Activated CD4-positive, CD25-positive, alpha-beta regulatory T cell treated with anti-CD3 and anti-CD28 coated beads, Interleukin-2, amount 50 U/mL, for 24 hours (primary cell): ENCODE measurements around the gene USP24.

Source experiments
- ATAC-seq, 2 donors: fragments of 150-1000 bp; cut with Tn5 transposase; one replicate each; pipeline ENCODE4 v1.10.0; 2021; ENCODE audit warnings: mild to moderate bottlenecking in 1 of 2, moderate library complexity in 1 of 2

Gene USP24

GRCh38 chr1:55064071-55064581 lies 151.0 kb downstream of the USP24 start:
- no peak for ATAC-seq

DNA sequence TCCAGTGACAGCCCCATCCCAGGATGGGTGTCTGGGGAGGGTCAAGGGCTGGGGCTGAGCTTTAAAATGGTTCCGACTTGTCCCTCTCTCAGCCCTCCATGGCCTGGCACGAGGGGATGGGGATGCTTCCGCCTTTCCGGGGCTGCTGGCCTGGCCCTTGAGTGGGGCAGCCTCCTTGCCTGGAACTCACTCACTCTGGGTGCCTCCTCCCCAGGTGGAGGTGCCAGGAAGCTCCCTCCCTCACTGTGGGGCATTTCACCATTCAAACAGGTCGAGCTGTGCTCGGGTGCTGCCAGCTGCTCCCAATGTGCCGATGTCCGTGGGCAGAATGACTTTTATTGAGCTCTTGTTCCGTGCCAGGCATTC lies 151.6 kb downstream of the USP24 start:
- no peak for ATAC-seq

- ATAC-seq, result no peak
Observed at GRCh38 chr1:55062801-55063576, 152.2 kb downstream of the USP24 start.

GRCh38 chr1:55061706-55062321 lies 153.3 kb downstream of the USP24 start:
- ATAC-seq, result no peak

DNA sequence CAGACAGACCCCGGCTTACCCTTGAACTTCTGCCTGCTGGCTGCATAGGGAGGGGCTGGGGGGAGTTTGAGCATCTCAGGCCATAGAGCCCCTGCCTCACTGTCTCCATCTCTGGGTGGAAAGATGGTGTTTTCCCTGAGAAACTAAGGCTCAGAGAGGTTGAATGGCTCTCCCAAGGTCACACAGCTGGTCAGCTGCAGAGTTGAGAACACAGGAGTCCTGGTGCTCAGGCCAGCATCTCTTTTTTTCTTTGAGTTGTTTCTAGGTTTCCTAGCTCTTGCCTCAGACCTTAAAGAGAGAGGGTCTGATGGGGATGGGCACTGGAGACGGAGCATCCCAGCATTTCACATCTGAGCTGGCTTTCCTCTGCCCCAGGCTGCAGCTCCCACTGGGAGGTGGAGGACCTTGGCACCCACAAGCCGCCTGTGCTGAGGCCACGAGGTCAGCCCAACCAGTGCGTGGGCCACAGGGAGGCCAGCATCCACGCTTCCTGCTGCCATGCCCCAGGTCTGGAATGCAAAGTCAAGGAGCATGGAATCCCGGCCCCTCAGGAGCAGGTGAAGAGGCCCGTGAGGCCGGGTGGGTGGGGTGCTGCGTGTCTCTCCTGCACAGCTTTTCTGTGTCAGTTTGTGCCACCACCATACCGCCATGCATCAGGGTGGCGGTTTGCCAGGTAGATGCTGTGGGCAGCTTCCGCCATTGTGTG lies 154.0 kb downstream of the USP24 start:
- ATAC-seq, result no peak

- ATAC-seq, result peak; percentile 59 to 66
Observed at GRCh38 chr1:55060133-55060999, 154.8 kb downstream of the USP24 start.

- no peak for ATAC-seq
Observed at GRCh38 chr1:55059302-55060132, 155.6 kb downstream of the USP24 start.

DNA sequence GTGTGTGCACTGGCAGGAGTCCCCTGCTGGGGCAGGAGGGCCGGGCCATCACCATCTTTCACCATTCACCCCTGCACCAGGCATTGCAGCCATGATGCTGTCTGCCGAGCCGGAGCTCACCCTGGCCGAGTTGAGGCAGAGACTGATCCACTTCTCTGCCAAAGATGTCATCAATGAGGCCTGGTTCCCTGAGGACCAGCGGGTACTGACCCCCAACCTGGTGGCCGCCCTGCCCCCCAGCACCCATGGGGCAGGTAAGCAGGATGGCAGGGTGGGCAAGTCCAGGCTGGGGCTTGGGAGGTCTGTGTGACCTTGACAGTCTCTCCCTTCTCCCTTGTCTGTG lies 157.2 kb downstream of the USP24 start:
- ATAC-seq, result no peak

GRCh38 chr1:55057270-55057955 lies 157.8 kb downstream of the USP24 start:
- no peak for ATAC-seq

GRCh38 chr1:55056632-55056992 lies 158.6 kb downstream of the USP24 start:
- ATAC-seq, result no peak

GRCh38 chr1:55055951-55056631 lies 159.1 kb downstream of the USP24 start:
- ATAC-seq, result no peak

DNA sequence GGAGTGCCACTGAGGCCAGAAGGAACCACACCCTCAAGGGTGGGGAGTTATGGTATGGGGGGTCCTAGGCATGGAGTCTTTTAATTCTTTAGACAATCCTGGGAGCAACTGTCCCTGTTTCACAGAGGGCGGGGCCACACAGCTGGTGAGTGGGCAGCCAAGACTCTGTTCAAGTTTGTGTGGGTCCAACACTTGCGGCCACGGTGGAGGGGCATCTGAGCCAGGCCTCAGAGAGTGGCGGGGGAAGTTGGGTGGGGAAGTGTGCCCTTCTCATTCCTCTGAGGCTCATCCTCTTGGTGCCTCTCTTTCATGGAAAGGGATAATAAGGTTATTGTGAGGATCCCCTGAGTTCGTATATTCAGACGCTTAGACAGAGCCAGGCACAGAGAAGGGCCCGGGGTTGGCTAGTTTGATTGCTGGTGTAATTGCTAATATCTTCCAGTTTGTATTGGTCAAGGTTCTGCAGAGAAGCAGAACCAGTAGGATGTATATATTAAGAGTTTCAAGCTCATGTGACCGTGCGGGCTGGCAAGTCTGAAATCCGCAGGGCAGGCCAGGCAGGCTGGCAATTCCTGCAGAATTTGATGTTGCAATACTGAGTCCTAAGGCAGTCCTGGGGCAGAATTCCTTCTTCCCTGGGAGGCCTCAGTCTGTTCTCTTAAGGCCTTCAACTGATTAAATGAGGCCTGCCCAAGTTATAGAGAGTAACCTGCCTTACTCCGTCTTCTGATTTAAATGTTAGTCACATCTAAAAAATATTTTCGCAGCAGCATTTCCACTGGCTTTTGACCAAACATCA lies 159.9 kb downstream of the USP24 start:
- no peak for ATAC-seq

DNA sequence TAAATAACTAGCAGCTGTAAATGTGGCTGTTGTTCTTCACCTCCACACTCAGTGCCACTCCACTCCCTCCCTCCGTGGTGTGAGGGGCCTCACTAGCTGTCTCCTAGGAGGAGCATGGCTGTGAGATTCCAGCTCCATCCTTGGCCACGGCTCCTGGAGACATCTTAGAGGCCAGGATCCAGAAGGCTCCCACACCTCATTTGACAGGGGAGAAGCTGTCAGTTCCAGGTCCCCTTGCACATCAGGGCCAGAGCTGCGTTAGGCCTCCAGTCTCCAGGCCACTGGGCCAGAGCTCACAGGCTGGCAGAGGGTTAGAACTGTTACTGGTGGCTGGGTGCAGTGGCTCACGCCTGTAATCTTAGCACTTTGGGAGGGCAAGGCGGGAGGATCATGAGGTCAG lies 160.8 kb downstream of the USP24 start:
- no peak for ATAC-seq

- no peak for ATAC-seq
Observed at GRCh38 chr1:55053265-55053954, 161.8 kb downstream of the USP24 start.

DNA sequence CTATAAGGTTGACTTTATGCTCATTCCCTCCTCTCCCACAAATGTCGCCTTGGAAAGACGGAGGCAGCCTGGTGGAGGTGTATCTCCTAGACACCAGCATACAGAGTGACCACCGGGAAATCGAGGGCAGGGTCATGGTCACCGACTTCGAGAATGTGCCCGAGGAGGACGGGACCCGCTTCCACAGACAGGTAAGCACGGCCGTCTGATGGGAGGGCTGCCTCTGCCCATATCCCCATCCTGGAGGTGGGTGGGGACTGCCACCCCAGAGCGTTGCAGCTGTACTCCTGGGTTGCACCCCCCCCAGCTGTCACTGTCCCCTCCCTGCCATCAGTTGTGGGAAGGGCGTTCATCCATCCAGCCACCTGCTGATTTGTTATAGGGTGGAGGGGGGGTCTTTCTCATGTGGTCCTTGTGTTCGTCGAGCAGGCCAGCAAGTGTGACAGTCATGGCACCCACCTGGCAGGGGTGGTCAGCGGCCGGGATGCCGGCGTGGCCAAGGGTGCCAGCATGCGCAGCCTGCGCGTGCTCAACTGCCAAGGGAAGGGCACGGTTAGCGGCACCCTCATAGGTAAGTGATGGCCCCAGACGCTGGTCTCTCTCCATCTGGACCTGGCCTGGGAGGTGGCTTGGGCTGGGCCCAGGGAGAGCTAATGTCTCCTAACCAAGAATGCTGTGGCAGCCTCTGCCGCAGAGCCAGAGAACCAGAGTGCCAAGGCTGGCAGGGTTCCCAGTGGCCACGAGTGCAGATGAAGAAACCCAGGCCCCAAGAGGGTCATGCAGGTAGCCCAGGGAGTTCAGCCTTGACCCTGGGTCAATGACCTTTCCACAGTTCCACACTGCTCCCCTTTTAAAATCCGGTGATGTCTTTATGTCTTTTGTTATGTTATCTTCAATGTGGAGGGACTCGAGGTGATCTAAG lies 162.7 kb downstream of the USP24 start:
- peak in 1 of 2 donors; percentile 15 for ATAC-seq

DNA sequence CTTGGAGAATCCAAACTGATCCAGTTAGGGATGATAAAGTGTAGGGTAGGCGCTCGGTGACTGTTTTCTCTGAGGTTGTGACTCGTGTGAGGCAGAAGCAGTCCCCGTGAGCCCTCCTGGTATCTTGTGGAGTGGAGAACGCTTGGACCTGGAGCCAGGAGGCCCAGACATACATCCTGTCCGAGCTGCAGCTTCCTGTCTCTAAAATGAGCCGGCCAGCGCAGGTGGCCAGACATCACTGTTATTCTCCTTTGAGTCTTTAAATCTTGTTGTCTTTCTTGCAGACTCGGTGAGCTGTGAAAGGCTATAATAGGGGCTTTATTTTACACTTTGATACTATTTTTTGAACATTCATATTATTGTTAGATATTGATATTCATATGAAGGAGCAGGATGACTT lies 163.5 kb downstream of the USP24 start:
- ATAC-seq, result no peak

- no peak for ATAC-seq
Observed at GRCh38 chr1:55051169-55051568, 164.0 kb downstream of the USP24 start.

DNA sequence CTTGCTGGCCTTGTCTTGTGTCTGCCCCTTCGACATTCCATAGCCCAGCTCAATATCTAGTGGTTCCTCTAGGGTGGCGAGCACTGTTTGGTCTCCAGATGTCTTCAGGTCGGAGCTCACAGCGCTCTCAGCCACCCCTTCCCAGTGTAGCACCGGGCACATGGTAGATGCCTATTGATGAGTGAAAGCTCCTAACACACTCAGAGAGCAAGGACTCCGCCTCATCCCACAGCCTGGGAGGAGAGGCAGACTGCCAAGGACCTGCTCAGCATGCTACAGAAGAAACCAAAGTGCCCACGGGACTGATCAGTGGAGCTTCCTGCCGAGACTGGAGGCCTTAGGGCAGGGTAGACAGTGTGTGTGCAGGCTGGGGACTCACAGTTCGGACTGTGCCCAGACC lies 164.9 kb downstream of the USP24 start:
- ATAC-seq, result no peak
